Measurements from ENCODE around the gene ATP6V1C2.

Gene ATP6V1C2

GRCh38 chr2:10830641-10831399 lies 109.4 kb downstream of the ATP6V1C2 start:
- no peak for DNase-seq
- intact Hi-C loops (cut with DNase I): no loop called here

GRCh38 chr2:10831400-10831985 lies 110.1 kb downstream of the ATP6V1C2 start:
- DNase-seq: no peak
- intact Hi-C loops (cut with DNase I): no loop called here

DNA sequence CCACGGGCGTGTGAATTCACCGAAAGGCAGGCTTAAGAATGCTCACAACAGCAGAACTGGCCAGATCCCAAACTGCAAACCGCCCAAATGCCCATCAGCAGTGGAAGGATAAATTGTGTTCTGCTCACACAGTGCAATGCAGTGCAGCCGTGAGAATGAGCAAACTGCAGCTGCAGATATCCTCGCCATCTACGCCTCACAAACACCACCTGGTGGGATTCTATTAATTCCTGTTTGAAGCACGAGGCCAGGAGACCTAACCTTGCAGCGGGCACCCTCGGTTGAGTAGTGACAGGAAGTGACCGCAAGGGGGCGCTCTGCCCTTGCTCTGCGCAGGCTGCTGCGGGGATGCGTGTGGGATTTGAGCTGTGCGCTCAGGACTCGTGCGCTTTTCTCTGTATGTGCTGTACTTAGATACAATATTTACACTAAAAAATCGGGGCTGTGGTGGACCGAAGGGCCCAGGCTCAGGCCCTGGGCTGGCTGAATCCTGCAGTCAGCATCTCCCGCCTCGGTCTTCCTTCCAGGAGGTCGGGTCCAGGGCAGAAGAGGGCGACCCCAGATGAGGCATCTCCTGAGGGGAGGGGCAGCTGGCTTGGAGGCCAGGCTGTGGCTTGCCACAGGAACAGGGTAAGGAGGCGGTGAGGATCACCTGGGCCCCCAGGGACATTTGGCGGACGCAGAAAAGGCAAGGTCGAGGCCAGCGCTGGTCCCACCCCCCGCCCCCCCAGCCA lies 110.9 kb downstream of the ATP6V1C2 start:
- intact Hi-C loops (cut with DNase I): loop anchor here (1.0 kb wide), 1 partner anchor 292 kb away; no protein-coding TSS in a partner anchor
- DNase-seq: peak; percentile 75 to 98 (median 88)

- intact Hi-C loops (cut with DNase I): no loop called here
- DNase-seq: no peak
Measured at GRCh38 chr2:10833021-10833420, 111.6 kb downstream of the ATP6V1C2 start.

DNA sequence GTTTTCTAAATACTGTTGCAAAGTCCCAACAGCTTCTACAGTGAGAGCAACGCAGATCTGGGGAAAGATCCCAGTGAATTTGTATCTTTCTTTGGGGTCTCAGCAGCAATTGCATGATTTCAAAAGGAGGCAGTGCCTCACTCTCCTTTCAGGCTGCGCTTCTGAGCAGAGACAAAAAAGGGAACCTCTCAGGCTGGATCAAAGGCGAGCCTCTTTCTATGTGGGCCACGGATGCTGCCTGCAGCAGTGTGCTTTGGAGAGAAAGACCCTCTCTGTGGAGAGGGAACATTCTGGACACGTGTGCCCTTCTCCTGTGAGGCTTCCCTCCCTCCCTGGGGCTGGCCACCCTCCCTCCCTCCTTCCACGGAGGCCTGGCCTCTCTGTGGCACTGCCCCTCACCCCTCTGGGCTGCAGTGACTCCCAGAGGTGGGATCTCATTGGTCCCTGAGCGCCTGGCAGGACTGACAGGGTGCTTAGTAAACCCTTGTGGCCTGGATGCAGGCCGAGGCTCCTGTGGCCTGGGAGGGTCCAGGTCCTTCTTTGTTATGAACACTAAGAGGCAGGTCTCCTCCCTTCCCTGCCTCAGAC lies 112.7 kb downstream of the ATP6V1C2 start:
- intact Hi-C loops (cut with DNase I): no loop called here
- DNase-seq: no peak

Measured in posterior cingulate gyrus (tissue), 11 donors.